Measurements from ENCODE around the gene SCNN1A. TPM values are rescaled to one million over a fixed set of nuclear protein-coding genes. Genes with fewer than 3 reads are reported as not detected.

SCNN1A gene
- total RNA-seq, 1 donor = 0.81 TPM

GRCh38 chr12:6303071-6303470, 72.3 kb downstream of the SCNN1A start:
- no peak for DNase-seq (ENCODE audit: low read depth in 2 of 3, low spot score in 2 of 3)

- DNase-seq (ENCODE audit: low read depth in 2 of 3, low spot score in 2 of 3) = no peak
Observed at GRCh38 chr12:6302621-6303020, 72.7 kb downstream of the SCNN1A start.

- DNase-seq (ENCODE audit: low read depth in 2 of 3, low spot score in 2 of 3) = no peak
Observed at GRCh38 chr12:6301721-6302120, 73.6 kb downstream of the SCNN1A start.

GRCh38 chr12:6297170-6297569, 78.2 kb downstream of the SCNN1A start:
- no peak for DNase-seq (ENCODE audit: low read depth in 2 of 3, low spot score in 2 of 3)

Small RNAs within 50 kb of the gene (small RNA-seq; reads per million reads assigned to genes)
- not detected for gene RN7SL391P

Other genes starting within 250 kb of the SCNN1A start
- gene CD9, start 175.2 kb downstream of the SCNN1A start, total RNA-seq = 70.0 TPM
- gene PLEKHG6, start 64.9 kb downstream of the SCNN1A start, total RNA-seq = 13.7 TPM
- 217 TPM for gene TNFRSF1A, start 33.5 kb downstream of the SCNN1A start, total RNA-seq
- 60.6 TPM for gene LTBR, start 8.6 kb upstream of the SCNN1A start, total RNA-seq
- 1.1 TPM for gene CD27, start 69.4 kb upstream of the SCNN1A start, total RNA-seq
- 114 TPM for gene TAPBPL, start 76.5 kb upstream of the SCNN1A start, total RNA-seq
- gene VAMP1, start 95.1 kb upstream of the SCNN1A start, total RNA-seq = 11.8 TPM
- gene MRPL51, start 117.7 kb upstream of the SCNN1A start, total RNA-seq = 29.1 TPM
- gene NCAPD2, start 118.5 kb upstream of the SCNN1A start, total RNA-seq = 41.5 TPM
- 7,142 TPM for gene GAPDH, start 159.0 kb upstream of the SCNN1A start, total RNA-seq
- 13.5 TPM for gene IFFO1, start 180.5 kb upstream of the SCNN1A start, total RNA-seq
- gene NOP2, start 192.7 kb upstream of the SCNN1A start, total RNA-seq = 39.9 TPM
- gene CHD4, start 231.8 kb upstream of the SCNN1A start, total RNA-seq = 305 TPM